Nephron (organoid): ENCODE data around the gene UACA.

Experiments used
- H3K27ac Mint-ChIP-seq, 3 experiments: 2 replicates each; pipeline ENCODE4 v1.8.0; 2020; ENCODE audit warnings: mixed read lengths in 3 of 3, mild to moderate bottlenecking in 2 of 3, moderate library complexity in 1 of 3
- H3K27me3 Mint-ChIP-seq: 2 replicates; pipeline ENCODE4 v1.8.0; 2021; ENCODE audit warnings: low read depth, mild to moderate bottlenecking, moderate library complexity, mixed read lengths
- H3K36me3 Mint-ChIP-seq: 2 replicates; pipeline ENCODE4 v1.8.0; 2020; ENCODE audit warnings: low read depth, mixed read lengths
- H3K4me1 Mint-ChIP-seq: 2 replicates; pipeline ENCODE4 v1.8.0; 2020; ENCODE audit warnings: mixed read lengths
- H3K4me3 Mint-ChIP-seq, 3 experiments: 2 replicates each; pipeline ENCODE4 v1.8.0; 2020; ENCODE audit warnings: mild to moderate bottlenecking in 3 of 3, mixed read lengths in 3 of 3, moderate library complexity in 2 of 3
- H3K9me3 Mint-ChIP-seq: 2 replicates; pipeline ENCODE4 v1.8.0; 2020; ENCODE audit warnings: mixed read lengths
- CTCF ChIP-seq, 3 experiments: fragments of 200-600 bp; sonication (generic); IDR thresholded peaks; one replicate each; pipeline ENCODE4 v1.5.0; 2021; ENCODE audit warnings: antibody characterized with exemption in 3 of 3; ENCODE audit not compliant: unreplicated experiment in 3 of 3

The UACA gene

DNA sequence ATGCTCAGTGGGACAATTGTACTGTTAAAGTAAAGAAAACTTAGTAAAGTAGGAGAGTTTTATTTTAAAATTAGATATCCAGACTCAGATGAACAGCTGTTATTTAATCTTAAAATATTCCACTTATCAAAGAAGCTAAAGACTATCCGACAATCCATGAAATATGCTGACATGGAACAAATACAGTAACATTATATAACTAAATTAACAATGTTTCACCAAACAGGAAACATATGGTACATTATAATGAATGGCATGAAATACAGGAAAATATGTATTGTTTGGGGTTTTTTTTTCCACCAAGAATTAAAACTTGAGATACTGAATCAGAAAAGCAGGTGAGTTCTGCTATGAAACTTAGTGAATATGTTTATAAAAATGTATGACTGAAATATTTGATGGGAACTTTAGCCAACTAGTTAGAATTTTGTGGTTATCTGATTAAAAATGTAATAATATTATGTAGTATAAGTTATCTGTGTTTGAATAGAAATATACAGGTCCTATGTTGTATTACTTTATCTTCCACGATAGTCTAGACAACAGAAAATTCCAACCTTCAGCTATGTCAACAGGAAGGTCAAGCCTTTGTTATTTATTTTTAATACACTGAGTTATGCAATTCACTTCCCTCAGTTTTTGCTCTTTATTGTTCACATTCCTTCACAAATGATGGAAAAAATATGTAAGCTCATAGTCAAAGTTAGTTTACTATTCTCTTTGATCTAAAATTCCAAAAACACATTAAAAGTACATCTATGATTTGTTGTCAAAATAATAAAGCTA, 72.7 kb downstream of the UACA start:
- no peak for TF ChIP-seq CTCF (IDR thresholded peaks at IDR 0.05; ENCODE audit: unreplicated experiment in 3 of 3)
- no peak overlapping the region for H3K4me3 Mint-ChIP-seq
- peaks cover 4% of the 10 kb centered on the region for H3K36me3 Mint-ChIP-seq
- no peaks in the 10 kb centered on the region for H3K9me3 Mint-ChIP-seq
- H3K27me3 Mint-ChIP-seq: no peaks in the 10 kb centered on the region
- peaks cover 42% of the 10 kb centered on the region for H3K4me1 Mint-ChIP-seq
- peak overlapping the region; percentile 61 to 76 (median 68) for H3K27ac Mint-ChIP-seq

GRCh38 chr15:70690021-70690420, 73.3 kb downstream of the UACA start:
- peaks cover 4% of the 10 kb centered on the region for H3K36me3 Mint-ChIP-seq
- peaks cover 42% of the 10 kb centered on the region for H3K4me1 Mint-ChIP-seq
- TF ChIP-seq CTCF (IDR thresholded peaks at IDR 0.05; ENCODE audit: unreplicated experiment in 3 of 3): no peak
- no peaks in the 10 kb centered on the region for H3K9me3 Mint-ChIP-seq
- H3K27me3 Mint-ChIP-seq: no peaks in the 10 kb centered on the region
- peak overlapping the region; percentile 30 to 61 (median 43) for H3K27ac Mint-ChIP-seq
- H3K4me3 Mint-ChIP-seq: no peak overlapping the region

GRCh38 chr15:70687482-70687881, 75.9 kb downstream of the UACA start:
- H3K4me1 Mint-ChIP-seq: peaks cover 42% of the 10 kb centered on the region
- TF ChIP-seq CTCF (IDR thresholded peaks at IDR 0.05; ENCODE audit: unreplicated experiment in 3 of 3): no peak
- H3K36me3 Mint-ChIP-seq: peaks cover 7% of the 10 kb centered on the region
- peak overlapping the region in 1 of 3 experiments; percentile 36 for H3K4me3 Mint-ChIP-seq
- no peaks in the 10 kb centered on the region for H3K9me3 Mint-ChIP-seq
- H3K27ac Mint-ChIP-seq: peak overlapping the region; percentile 62 to 89 (median 83)
- no peaks in the 10 kb centered on the region for H3K27me3 Mint-ChIP-seq

- Mint-ChIP-seq H3K27ac (peak overlapping the region; percentile 8 to 29 (median 10)), H3K36me3 (peaks cover 6% of the 10 kb centered on the region), H3K27me3 (no peaks in the 10 kb centered on the region), H3K4me3 (no peak overlapping the region), H3K4me1 (peaks cover 11% of the 10 kb centered on the region), H3K9me3 (no peaks in the 10 kb centered on the region)
- no peak for TF ChIP-seq CTCF (IDR thresholded peaks at IDR 0.05; ENCODE audit: unreplicated experiment in 3 of 3)
Observed at GRCh38 chr15:70680817-70681216, 82.5 kb downstream of the UACA start.

DNA sequence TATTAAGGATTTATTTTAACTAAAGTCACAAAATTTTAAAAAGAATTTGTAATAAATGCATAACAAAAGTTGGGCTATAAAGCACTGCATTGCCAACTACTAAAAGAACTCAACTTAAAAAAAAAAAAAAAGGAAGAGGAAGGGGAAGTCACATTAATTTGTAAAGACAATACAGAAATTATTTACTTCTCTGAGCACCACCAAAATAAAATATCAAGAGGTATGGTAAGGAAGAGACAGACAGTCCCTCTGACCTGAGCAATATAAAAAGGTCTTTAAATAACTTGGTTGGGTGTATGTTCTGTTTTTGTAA, 83.5 kb downstream of the UACA start:
- Mint-ChIP-seq H3K36me3 (peaks cover 6% of the 10 kb centered on the region), H3K27ac (no peak overlapping the region), H3K9me3 (no peaks in the 10 kb centered on the region), H3K4me1 (peaks cover 11% of the 10 kb centered on the region), H3K4me3 (no peak overlapping the region), H3K27me3 (no peaks in the 10 kb centered on the region)
- no peak for TF ChIP-seq CTCF (IDR thresholded peaks at IDR 0.05; ENCODE audit: unreplicated experiment in 3 of 3)

- Mint-ChIP-seq H3K9me3 (no peaks in the 10 kb centered on the region), H3K36me3 (no peaks in the 10 kb centered on the region), H3K4me3 (no peak overlapping the region), H3K27ac (no peak overlapping the region), H3K27me3 (no peaks in the 10 kb centered on the region), H3K4me1 (peaks cover 4% of the 10 kb centered on the region)
- TF ChIP-seq CTCF (IDR thresholded peaks at IDR 0.05; ENCODE audit: unreplicated experiment in 3 of 3): no peak
Observed at GRCh38 chr15:70672081-70672480, 91.3 kb downstream of the UACA start.
